HepG2 (cell line): ENCODE data around the gene RAB6A. TPM values are rescaled to one million over a fixed set of nuclear protein-coding genes. Genes with fewer than 3 reads are reported as not detected.
A peak's percentile ranks its signal among the peaks of the same experiment; 100 is the strongest.

Source experiments
- ATAC-seq: fragments of 200-7000 bp; cut with Tn5 transposase; 3 replicates; pipeline ENCODE4 v1.9.1; 2020; ENCODE audit warnings: mild to moderate bottlenecking, moderate library complexity
- BruUV-seq: library from RNA; stranded (reverse); fragments of 400-500 nt; replicated peaks from 2 replicates; lab custom pipeline; 2021; lab: Mats Ljungman, UMichigan
- CTCF ChIA-PET: fragments of 300-600 bp; formaldehyde crosslinking; extraction: SDS; loops from one replicate; lab custom pipeline; 2021; ENCODE audit warnings: low total read pairs, inconsistent platforms, low intra/inter-chr PET ratio; lab: Yijun Ruan, JAX
- POLR2A ChIA-PET: fragments of 350-600 bp; sonication (Branson Sonifier 250); formaldehyde crosslinking; loops from one replicate; lab custom pipeline; 2020; ENCODE audit warnings: antibody characterized with exemption, inconsistent platforms; lab: Yijun Ruan, JAX
- DNase-seq: peaks from one replicate; pipeline ENCODE4 v3.0.0-alpha.2; 2015; ENCODE audit warnings: low spot score
- FAIRE-seq: peaks from 3 replicates; lab custom pipeline; 2011; peaks lifted over from hg19 to GRCh38; lab: Jason Lieb, UNC
- H2AFZ ChIP-seq: one replicate; pipeline ENCODE4 v1.6.1; 2011; ENCODE audit warnings: low read length, inconsistent platforms
- H3K27ac ChIP-seq: fragments of 300-600 bp; 3 replicates; pipeline ENCODE4 v1.8.0; 2011; ENCODE audit warnings: mixed run types, mild to moderate bottlenecking, mixed read lengths, low read length, inconsistent platforms; ENCODE audit not compliant: insufficient read depth; ENCODE audit errors: extremely low read length
- H3K27me3 ChIP-seq, 2 experiments: fragments of 200-600 bp in 1 of 2; 2 replicates in 1 of 2; 3 replicates in 1 of 2; pipeline versions ENCODE4 v1.6.0 to v1.8.0; 2011; ENCODE audit warnings: low read length in 2 of 2, mild to moderate bottlenecking in 2 of 2, moderate library complexity in 2 of 2, inconsistent platforms in 1 of 2; ENCODE audit not compliant: insufficient read depth in 2 of 2, control insufficient read depth in 1 of 2
- H3K36me3 ChIP-seq, 2 experiments: fragments of 200-600 bp in 1 of 2; replicated peaks in 1 of 2; 2 replicates in 1 of 2; 3 replicates in 1 of 2; pipeline versions ENCODE4 v1.5.1 to v1.8.0; 2011; ENCODE audit warnings: low read length in 2 of 2, inconsistent platforms in 1 of 2; ENCODE audit not compliant: insufficient read depth in 2 of 2, control insufficient read depth in 1 of 2
- H3K4me1 ChIP-seq: 2 replicates; pipeline ENCODE4 v1.5.1; 2012; ENCODE audit warnings: low read length, inconsistent platforms; ENCODE audit not compliant: insufficient read depth
- H3K4me2 ChIP-seq: 2 replicates; pipeline ENCODE4 v1.6.0; 2011; ENCODE audit warnings: low read depth, low read length, inconsistent platforms
- H3K4me3 ChIP-seq, 3 experiments: fragments of 200-600 bp in 1 of 3; sonication (generic), shearing (Covaris generic) in 1 of 3; replicated peaks in 1 of 3; 2 replicates each; pipeline ENCODE4 v1.5.1; 2011 to 2016; ENCODE audit warnings: low read length in 3 of 3, inconsistent platforms in 2 of 3, low read depth in 2 of 3, mild to moderate bottlenecking in 2 of 3, control low read depth in 1 of 3, mixed read lengths in 1 of 3; ENCODE audit not compliant: insufficient read depth in 1 of 3
- H3K79me2 ChIP-seq: one replicate; pipeline ENCODE4 v1.6.1; 2011; ENCODE audit warnings: low read length, inconsistent platforms; ENCODE audit not compliant: insufficient read depth
- H3K9ac ChIP-seq: 2 replicates; pipeline ENCODE4 v1.6.0; 2011; ENCODE audit warnings: mild to moderate bottlenecking, low read depth, low read length, inconsistent platforms; ENCODE audit not compliant: insufficient read depth
- H3K9me3 ChIP-seq: 2 replicates; pipeline ENCODE4 v1.5.1; 2012; ENCODE audit warnings: mild to moderate bottlenecking, low read length
- H4K20me1 ChIP-seq: 2 replicates; pipeline ENCODE4 v1.6.0; 2011; ENCODE audit warnings: inconsistent platforms, mild to moderate bottlenecking, low read length, moderate library complexity; ENCODE audit not compliant: insufficient read depth
- ATF3 ChIP-seq: sonication (generic); formaldehyde crosslinking; IDR thresholded peaks from 2 replicates; pipeline ENCODE4 v1.4.0; 2020; ENCODE audit warnings: missing genetic modification reagents
- CCAR2 ChIP-seq: fragments of 200-400 bp; formaldehyde crosslinking; optimal IDR thresholded peaks from 2 replicates; pipeline ENCODE3; 2018; ENCODE audit warnings: low read depth, mild to moderate bottlenecking, low read length, moderate library complexity
- GPBP1L1 ChIP-seq: sonication (generic); formaldehyde crosslinking; IDR thresholded peaks from 2 replicates; pipeline ENCODE4 v1.5.0; 2020; ENCODE audit warnings: mild to moderate bottlenecking, missing genetic modification reagents
- HMGXB3 ChIP-seq: sonication (generic); formaldehyde crosslinking; IDR thresholded peaks from 2 replicates; pipeline ENCODE4 v1.4.0; 2020; ENCODE audit warnings: missing genetic modification reagents, borderline replicate concordance
- KLF15 ChIP-seq: sonication (generic); formaldehyde crosslinking; IDR thresholded peaks from 2 replicates; pipeline ENCODE4 v1.8.1; 2023; ENCODE audit warnings: borderline replicate concordance, mild to moderate bottlenecking, inconsistent platforms, missing genetic modification reagents, mixed read lengths
- PCBP2 ChIP-seq: fragments of 200-400 bp; formaldehyde crosslinking; optimal IDR thresholded peaks from 2 replicates; pipeline ENCODE3; 2018; ENCODE audit warnings: low read length, low read depth; ENCODE audit not compliant: poor library complexity, severe bottlenecking
- PPARG ChIP-seq: conservative IDR thresholded peaks from 2 replicates; pipeline ENCODE4 v1.6.1; 2016; ENCODE audit warnings: missing biosample characterization, missing genetic modification reagents
- RELA ChIP-seq: sonication (generic); formaldehyde crosslinking; IDR thresholded peaks from 2 replicates; pipeline ENCODE4 v1.4.0; 2020; ENCODE audit warnings: missing genetic modification reagents
- TCF7 ChIP-seq: sonication (generic); IDR thresholded peaks from 2 replicates; pipeline ENCODE4 v1.6.1; 2016; ENCODE audit warnings: antibody characterized with exemption, low read depth
- U2AF1 ChIP-seq: fragments of 200-400 bp; formaldehyde crosslinking; optimal IDR thresholded peaks from 2 replicates; pipeline ENCODE3; 2017; ENCODE audit warnings: mild to moderate bottlenecking, low read depth, low read length
- ZBTB33 ChIP-seq: sonication (generic); formaldehyde crosslinking; IDR thresholded peaks from 2 replicates; pipeline ENCODE4 v1.4.0; 2020; ENCODE audit warnings: missing genetic modification reagents
- ZNF331 ChIP-seq: sonication (generic); formaldehyde crosslinking; IDR thresholded peaks from 2 replicates; pipeline ENCODE4 v1.4.0; 2020; ENCODE audit warnings: missing genetic modification reagents
- ZNF431 ChIP-seq: sonication (generic); formaldehyde crosslinking; IDR thresholded peaks from 2 replicates; pipeline ENCODE4 v1.9.0; 2022; ENCODE audit warnings: missing genetic modification reagents, low read depth, mild to moderate bottlenecking, borderline replicate concordance
- ZNF567 ChIP-seq: sonication (generic); formaldehyde crosslinking; IDR thresholded peaks from 2 replicates; pipeline ENCODE4 v1.8.1; 2023; ENCODE audit warnings: mild to moderate bottlenecking, missing genetic modification reagents, borderline replicate concordance
- ZNF816 ChIP-seq: sonication (generic); formaldehyde crosslinking; IDR thresholded peaks from 2 replicates; pipeline ENCODE4 v1.8.0; 2022; ENCODE audit warnings: missing genetic modification reagents, mild to moderate bottlenecking, borderline replicate concordance
- WGBS: methylation state at CpG from one replicate; pipeline ENCODE4 v1.1.6; 2017; ENCODE audit warnings: low lambda C conversion rate; 5-methylcytosine and 5-hydroxymethylcytosine counted together
- in situ Hi-C: cut with HindIII; loops from 2 replicates; pipeline ENCODE4 v1.10.0; 2017; ENCODE audit warnings: low pct_unique_long_range_greater_than_20kb; ENCODE audit not compliant: extremely low pct_ligation_motif_present
- intact Hi-C: fragments of 100-400 bp; cut with micrococcal nuclease; formaldehyde crosslinking; loops from one replicate; pipeline ENCODE4 v1.10.0; 2022; ENCODE audit not compliant: unreplicated experiment
- polyA plus RNA-seq, 8 experiments: library from polyadenylated mRNA; depleted of rRNA in 3 of 8; stranded (reverse) in 7 of 8; unstranded in 1 of 8; fragments of >200 nt; fragmentation: Illumina TruSeq in 4 of 8; extraction: Trizol in 4 of 8; gene quantifications; 2 replicates each; pipeline versions ENCODE4 v1.2.1 to v1.2.3, GENCODE V29; 2011 to 2016; ENCODE audit warnings: low read depth in 4 of 8, missing spikeins in 1 of 8, mixed read lengths in 1 of 8; ENCODE audit not compliant: insufficient read depth in 1 of 8
- total RNA-seq, 5 experiments: library from RNA; depleted of rRNA; stranded (reverse); fragments of >200 nt; fragmentation: Illumina TruSeq; extraction: Trizol; gene quantifications; 2 replicates each; pipeline ENCODE4 v1.2.3, GENCODE V29; 2016; ENCODE audit warnings: low read depth in 1 of 5

The RAB6A gene
- total and polyA plus RNA-seq, 2 of the 13 experiments (the other 11 are each of a cell fraction or from before 2014, with no cell fraction given), result 74.3 to 121 TPM

- Histone ChIP-seq H3K9ac (peak overlapping the region; percentile 66), H3K4me2 (peak overlapping the region; percentile 47), H3K27ac (peak overlapping the region; percentile 89), H3K79me2 (peaks cover 2% of the 10 kb centered on the region), H3K27me3 (no peaks in the 10 kb centered on the region), H2AFZ (no peak overlapping the region), H3K36me3 (peaks cover 4 to 10% of the 10 kb centered on the region in 2 experiments; a peak in 4 of 5 replicates), H3K4me3 (peak overlapping the region in 1 of 3 experiments; percentile 26; a peak in 2 of 6 replicates), H3K9me3 (no peaks in the 10 kb centered on the region), H3K4me1 (peaks cover 79% of the 10 kb centered on the region), H4K20me1 (no peaks in the 10 kb centered on the region)
- BruUV-seq, result no TSS peak
- ATAC-seq, result peak; percentile 87
- intact Hi-C loops, result loop anchor here (2.0 to 10.0 kb wide), 2 partner anchors 27 to 177 kb away; no protein-coding TSS in a partner anchor
- ChIA-PET CTCF (interaction anchor here (0.8 to 0.9 kb wide), 2 partner anchors 9 to 27 kb away, joined by 3 read pairs; no protein-coding TSS in a partner anchor), POLR2A (interaction anchor here (0.6 to 2.1 kb wide), 5 partner anchors 23 to 127 kb away, joined by 3 to 9 read pairs (median 3); no protein-coding TSS in a partner anchor)
- WGBS, result 18% methylated on average over 1 of the region's 8 CpGs
- in situ Hi-C loops, result loop anchor here (10.0 kb wide), 1 partner anchor 167 kb away; no protein-coding TSS in a partner anchor
- FAIRE-seq, result peak; percentile 99
- DNase-seq, result peak; percentile 97
- TF ChIP-seq HMGXB3 (CRISPR knock-in tag) (no peak), RELA (CRISPR knock-in tag) (no peak), ZNF816 (CRISPR knock-in tag) (0 out of 2 replicates have a peak, but pooled peaks have one; percentile 38), GPBP1L1 (CRISPR knock-in tag) (no peak), PCBP2 (no peak), ATF3 (CRISPR knock-in tag) (0 out of 2 replicates have a peak, but pooled peaks have one; percentile 8), ZNF567 (CRISPR knock-in tag) (no peak), KLF15 (CRISPR knock-in tag) (no peak), ZNF431 (no peak), PPARG (peak; percentile 71), U2AF1 (no peak), ZBTB33 (CRISPR knock-in tag) (no peak; the same call in 1 of the 2 replicates), ZNF331 (CRISPR knock-in tag) (peak; percentile 81; the same call in 1 of the 2 replicates), TCF7 (no peak), CCAR2 (no peak)
These were observed 108.7 kb downstream of the RAB6A start for GRCh38 chr11:73652046-73652730.
